HG03378 (cell line): ENCODE data around the gene EAF1.
"Not testable (repeated sequence)": the region's sequence is repeated elsewhere in the genome, so short reads cannot be mapped to it uniquely, and the experiment has no call there.

Experiments used
- ATAC-seq: cut with Tn5 transposase; IDR thresholded peaks from one replicate; pipeline ENCODE4 v1.9.1; 2021; ENCODE audit warnings: mild to moderate bottlenecking, moderate library complexity; ENCODE audit not compliant: unreplicated experiment

EAF1 gene

DNA sequence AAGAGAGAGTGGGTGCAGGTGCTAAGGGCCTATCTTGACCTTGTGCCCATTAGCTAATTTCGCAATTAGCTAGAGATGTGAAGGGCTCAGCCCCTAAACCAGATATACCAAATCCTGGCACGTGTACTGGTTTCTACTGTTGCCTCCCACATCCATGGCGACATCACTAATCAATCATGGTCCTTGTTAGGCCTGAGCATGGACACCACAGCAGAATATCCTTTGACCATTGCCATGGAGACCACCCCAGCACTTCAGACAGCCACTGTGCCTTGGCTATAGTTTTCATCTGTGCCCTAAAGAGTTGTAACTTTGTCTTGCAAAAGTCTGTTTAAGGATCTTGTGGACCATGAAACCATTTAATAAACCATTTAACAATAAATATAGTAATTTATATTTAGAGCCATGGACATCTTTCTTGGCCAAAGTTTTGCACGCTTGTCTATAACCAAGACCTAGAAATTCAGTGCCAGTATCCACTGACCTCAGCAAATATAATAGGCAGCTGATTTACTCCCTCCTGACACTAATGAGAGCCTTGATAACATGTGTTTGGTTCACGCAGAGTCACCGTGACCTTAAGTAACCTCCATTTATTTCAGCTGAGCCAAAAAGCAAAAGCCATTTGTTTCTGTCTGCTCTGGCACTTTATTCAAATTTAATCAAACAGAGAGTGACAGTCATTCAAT lies 50.7 kb downstream of the EAF1 start:
- ATAC-seq, result no peak

DNA sequence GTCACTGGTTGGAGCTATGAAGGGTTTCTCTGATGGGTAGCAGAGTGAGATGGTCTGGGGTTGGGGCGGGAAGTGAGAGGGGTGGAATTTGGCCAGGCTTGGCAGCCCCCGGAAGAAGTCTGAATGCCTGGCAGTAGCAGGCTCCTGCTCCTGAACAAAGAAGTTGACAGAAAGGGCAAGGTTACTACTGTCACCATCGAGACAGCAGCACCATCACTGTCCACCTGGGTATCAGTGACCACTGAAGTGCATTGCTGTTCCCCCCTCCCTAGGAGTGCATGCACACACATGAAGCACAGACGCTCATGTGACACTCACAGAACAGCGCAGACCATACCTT lies 51.2 kb downstream of the EAF1 start:
- no peak for ATAC-seq

DNA sequence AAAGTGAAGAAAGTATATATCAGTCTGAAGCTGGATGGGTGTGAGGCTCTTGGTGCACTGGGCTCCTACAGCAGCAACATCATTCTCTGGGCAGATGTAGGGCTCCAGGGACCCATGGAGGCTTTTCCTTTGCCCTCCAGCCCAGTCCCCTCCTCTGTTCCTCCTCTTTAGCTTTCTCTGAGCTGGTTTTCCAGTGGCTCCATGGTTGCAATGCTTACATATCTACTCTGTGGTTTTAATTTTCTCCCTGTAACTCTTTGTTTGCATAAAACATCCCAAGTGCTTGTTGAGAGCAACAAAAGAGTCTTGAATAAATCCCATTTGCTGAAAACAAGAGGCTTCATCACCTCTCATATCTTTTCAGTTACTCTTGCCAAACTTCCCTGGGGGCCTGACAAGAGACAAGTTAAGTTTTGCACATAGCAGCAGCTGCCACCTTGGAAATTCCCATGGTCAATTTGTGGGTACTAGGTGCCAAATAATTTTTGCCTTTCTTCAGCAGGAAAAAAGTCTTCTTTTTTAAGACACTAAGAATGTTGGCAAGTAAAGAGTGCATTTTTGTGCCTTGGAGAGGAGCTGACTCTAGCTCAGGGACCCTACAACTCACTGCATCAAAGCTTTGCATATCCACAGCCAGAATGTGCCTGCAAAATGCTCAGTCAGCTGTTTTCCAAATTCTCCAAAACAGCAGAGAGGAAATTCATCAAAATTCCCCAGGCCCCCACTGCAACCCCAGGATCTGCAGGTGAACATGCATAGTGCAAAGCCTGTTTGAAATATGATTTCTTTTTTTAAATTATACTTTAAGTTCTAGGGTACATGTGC lies 52.2 kb downstream of the EAF1 start:
- ATAC-seq, result no peak

DNA sequence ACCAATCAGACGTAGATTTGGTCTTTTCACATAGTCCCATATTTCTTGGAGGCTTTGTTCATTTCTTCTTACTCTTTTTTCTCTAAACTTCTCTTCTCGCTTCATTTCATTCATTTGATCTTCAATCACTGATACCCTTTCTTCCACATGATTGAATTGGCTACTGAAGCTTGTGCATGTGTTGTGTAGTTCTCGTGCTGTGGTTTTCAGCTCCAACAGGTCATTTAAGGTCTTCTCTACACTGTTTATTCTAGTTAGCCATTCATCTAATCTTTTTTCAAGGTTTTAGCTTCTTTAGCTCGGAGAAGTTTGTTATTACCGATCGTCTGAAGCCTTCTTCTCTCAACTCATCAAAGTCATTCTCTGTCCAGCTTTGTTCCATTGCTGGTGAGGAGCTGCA lies 57.2 kb downstream of the EAF1 start:
- ATAC-seq, result not testable (repeated sequence)

DNA sequence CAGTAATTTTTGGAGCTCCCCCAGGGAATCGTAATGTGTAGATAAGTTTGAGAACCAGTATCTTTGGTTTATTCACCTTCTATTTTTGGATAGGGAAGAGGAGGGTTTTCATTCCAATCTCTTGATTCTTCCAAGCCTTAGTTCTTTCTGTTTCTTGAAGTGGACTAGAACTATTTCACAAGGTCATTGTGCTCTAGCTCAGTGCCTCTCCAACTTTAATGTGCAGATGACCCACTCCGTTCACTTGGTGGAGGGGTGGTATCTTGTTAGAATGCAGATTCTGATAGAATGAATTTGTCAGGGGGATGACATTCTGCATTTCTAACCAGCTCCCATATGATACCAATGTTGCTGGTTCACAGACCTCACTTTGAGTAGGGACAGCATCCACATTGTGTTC lies 58.6 kb downstream of the EAF1 start:
- no peak for ATAC-seq

DNA sequence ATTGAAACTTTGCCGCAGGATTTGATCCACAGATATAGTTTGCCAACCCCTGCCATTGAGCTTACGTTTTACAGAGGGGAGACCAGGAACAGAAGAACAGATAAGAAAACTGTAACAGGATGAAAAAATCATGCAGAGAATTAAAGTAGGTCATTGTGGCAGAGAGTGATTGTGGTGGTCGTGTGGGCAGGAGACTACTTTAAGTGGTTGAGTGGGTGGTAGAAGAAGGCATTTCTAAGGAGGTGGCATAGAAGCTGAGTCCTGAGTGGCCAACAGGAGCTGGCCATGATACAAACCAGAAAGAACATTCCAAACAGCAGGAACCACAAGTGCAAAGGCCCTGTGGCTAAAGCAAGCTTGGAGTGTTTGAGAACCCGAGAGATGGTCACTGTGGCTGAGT lies 59.6 kb downstream of the EAF1 start:
- no peak for ATAC-seq

DNA sequence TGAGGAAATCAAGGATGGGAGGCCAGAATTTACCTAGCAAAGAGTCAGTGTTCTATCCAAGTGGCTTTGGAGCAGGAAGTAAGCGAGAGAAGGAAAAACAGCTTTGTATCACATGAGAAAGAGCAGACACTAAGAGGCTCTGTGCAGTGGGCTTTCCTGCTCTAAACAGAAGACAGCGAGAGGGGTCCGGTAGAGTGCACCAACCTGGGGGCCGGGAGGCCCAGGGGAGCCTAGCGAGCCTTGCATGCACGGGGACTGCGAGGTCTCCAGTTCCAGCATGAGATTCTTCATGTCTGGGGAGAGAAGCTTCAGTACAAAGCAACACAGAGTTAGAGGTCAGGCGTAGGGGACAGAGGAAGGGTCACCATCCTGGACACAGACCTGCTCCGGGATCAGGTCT lies 60.6 kb downstream of the EAF1 start:
- no peak for ATAC-seq

DNA sequence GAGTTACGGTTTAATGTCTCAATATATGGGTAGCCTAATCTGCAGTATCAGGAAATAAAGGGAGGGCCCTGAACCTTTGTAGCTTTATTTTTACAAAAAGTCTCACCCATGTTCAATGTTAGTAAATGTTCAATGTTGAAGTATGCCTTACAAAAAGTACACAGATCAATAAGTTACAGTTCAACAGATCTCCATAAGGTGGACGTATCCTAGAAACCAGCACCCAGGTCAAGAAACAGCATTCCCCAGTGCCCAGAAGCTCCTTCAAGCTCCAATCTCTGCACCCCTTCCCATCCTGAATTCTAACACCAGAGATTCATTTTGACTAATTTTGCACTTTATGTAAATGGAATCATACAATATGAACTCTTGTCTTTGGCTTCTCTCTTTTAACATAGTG lies 62.8 kb downstream of the EAF1 start:
- ATAC-seq, result no peak

DNA sequence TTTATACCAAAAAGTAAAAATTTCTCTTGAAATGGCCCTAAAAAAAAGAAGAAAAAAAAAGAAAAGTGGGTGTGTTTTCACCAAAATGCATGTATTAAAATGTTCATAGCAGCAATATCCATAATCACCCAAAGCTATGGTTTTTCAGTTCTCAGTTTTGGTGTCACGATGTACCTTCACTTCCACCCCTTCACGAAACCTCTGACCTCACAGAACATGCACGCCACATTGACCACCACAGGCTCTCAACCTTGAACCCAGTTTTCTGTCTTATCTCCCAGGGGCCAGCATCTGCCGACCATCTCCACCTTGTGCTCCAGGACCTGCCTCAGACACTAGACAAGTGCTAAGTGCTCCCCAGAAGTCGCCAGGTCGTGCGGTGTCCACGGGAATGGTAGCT lies 63.7 kb downstream of the EAF1 start:
- no peak for ATAC-seq
